PC-3 (cell line): ENCODE results near the gene CAPN13. TPM values are rescaled to one million over a fixed set of nuclear protein-coding genes. Genes with fewer than 3 reads are reported as not detected.

Experiments used
- ATAC-seq: fragments of 200-7000 bp; cut with Tn5 transposase; 2 replicates; pipeline ENCODE4 v1.9.1; 2020; ENCODE audit warnings: mild to moderate bottlenecking, moderate library complexity
- BruUV-seq: library from RNA; stranded (reverse); fragments of 400-500 nt; replicated peaks from 2 replicates; lab custom pipeline; 2021; lab: Mats Ljungman, UMichigan
- CTCF ChIA-PET: fragments of 300-600 bp; sonication (Branson Sonifier 250); formaldehyde crosslinking; loops from one replicate; lab custom pipeline; 2022; ENCODE audit warnings: antibody characterized with exemption; lab: Charles Lee
- POLR2A ChIA-PET: fragments of 300-600 bp; sonication (Branson Sonifier 250); formaldehyde crosslinking; loops from one replicate; lab custom pipeline; 2022; ENCODE audit warnings: antibody characterized with exemption; ENCODE audit not compliant: unreplicated experiment; lab: Charles Lee
- DNase-seq: peaks from one replicate; pipeline ENCODE4 v3.0.0-alpha.2; 2015
- H2AFZ ChIP-seq: fragments of 300-600 bp; sonication (generic); 2 replicates; pipeline ENCODE4 v1.6.0; 2016; ENCODE audit warnings: antibody characterized with exemption, low read length
- H3F3A ChIP-seq: fragments of 300-600 bp; sonication (generic); one replicate; pipeline ENCODE4 v1.6.0; 2017; ENCODE audit warnings: antibody characterized with exemption, low read length, control low read depth, mild to moderate bottlenecking; ENCODE audit not compliant: unreplicated experiment
- H3K27ac ChIP-seq: fragments of 300-600 bp; sonication (generic); 2 replicates; pipeline ENCODE4 v1.5.1; 2016; ENCODE audit warnings: mild to moderate bottlenecking, low read length
- H3K27me3 ChIP-seq: fragments of 300-600 bp; sonication (generic); 2 replicates; pipeline ENCODE4 v1.6.1; 2016; ENCODE audit warnings: low read length, mixed read lengths
- H3K36me3 ChIP-seq: fragments of 300-600 bp; sonication (generic); 2 replicates; pipeline ENCODE4 v1.6.1; 2016; ENCODE audit warnings: low read depth, mixed run types, low read length, mixed read lengths
- H3K4me1 ChIP-seq: fragments of 300-600 bp; sonication (generic); 2 replicates; pipeline ENCODE4 v1.5.1; 2016; ENCODE audit warnings: low read length; ENCODE audit not compliant: insufficient read depth
- H3K4me2 ChIP-seq: fragments of 300-600 bp; sonication (generic); 2 replicates; pipeline ENCODE4 v1.6.0; 2016; ENCODE audit warnings: low read length
- H3K4me3 ChIP-seq: fragments of 300-600 bp; sonication (generic); 2 replicates; pipeline ENCODE4 v1.5.1; 2016; ENCODE audit warnings: mild to moderate bottlenecking, low read length, mixed read lengths
- H3K79me2 ChIP-seq: fragments of 300-600 bp; sonication (generic); 2 replicates; pipeline ENCODE4 v1.6.1; 2017; ENCODE audit warnings: low read length, mixed read lengths
- H3K9ac ChIP-seq: fragments of 300-600 bp; sonication (generic); 2 replicates; pipeline ENCODE4 v1.6.0; 2016; ENCODE audit warnings: mild to moderate bottlenecking, low read length
- H3K9me2 ChIP-seq: fragments of 300-600 bp; sonication (generic); replicated peaks from 2 replicates; pipeline ENCODE4 v1.6.1; 2016; ENCODE audit warnings: mixed run types, low read length, mixed read lengths
- H3K9me3 ChIP-seq: fragments of 300-600 bp; sonication (generic); 2 replicates; pipeline ENCODE4 v1.6.1; 2016; ENCODE audit warnings: low read length, mixed read lengths
- H4K20me1 ChIP-seq: fragments of 300-600 bp; sonication (generic); 2 replicates; pipeline ENCODE4 v1.6.1; 2016; ENCODE audit warnings: low read length, mixed read lengths
- CTCF ChIP-seq: fragments of 300-600 bp; sonication (generic); conservative IDR thresholded peaks from 2 replicates; pipeline ENCODE4 v1.5.1; 2017; ENCODE audit warnings: antibody characterized with exemption, low read depth, mild to moderate bottlenecking, low read length
- EZH2 ChIP-seq: fragments of 300-600 bp; sonication (generic); IDR thresholded peaks from one replicate; pipeline ENCODE4 v1.6.1; 2017; ENCODE audit warnings: antibody characterized with exemption, mild to moderate bottlenecking, low read length; ENCODE audit not compliant: unreplicated experiment
- EZH2phosphoT487 ChIP-seq: fragments of 300-600 bp; sonication (generic); IDR thresholded peaks from 2 replicates; pipeline ENCODE4 v1.6.1; 2018; ENCODE audit warnings: mild to moderate bottlenecking, antibody characterized with exemption, low read length, borderline replicate concordance
- intact Hi-C: fragments of 100-400 bp; cut with micrococcal nuclease; formaldehyde crosslinking; loops from 2 replicates; pipeline ENCODE4 v1.9.0; 2023
- total RNA-seq: library from RNA; depleted of rRNA; stranded (reverse); fragments of >200 nt; gene quantifications from 2 replicates; pipeline ENCODE4 v1.2.3, GENCODE V29; 2014

Gene CAPN13
- total RNA-seq, 1 experiment from 2014 or later: 0.44 TPM

GRCh38 chr2:30683236-30683956 is 123.8 kb downstream of the CAPN13 start:
- ATAC-seq (no peak), DNase-seq (no peak)
- Histone ChIP-seq H3K27ac (no peak overlapping the region), H3K36me3 (no peaks in the 10 kb centered on the region), H3K9me2 (no peaks in the 10 kb centered on the region), H4K20me1 (no peaks in the 10 kb centered on the region), H3K9ac (no peak overlapping the region), H3K4me1 (no peaks in the 10 kb centered on the region), H2AFZ (no peak overlapping the region), H3K79me2 (no peaks in the 10 kb centered on the region), H3K9me3 (no peaks in the 10 kb centered on the region), H3K4me3 (no peak overlapping the region), H3K4me2 (no peak overlapping the region), H3K27me3 (no peaks in the 10 kb centered on the region), H3F3A (no peaks in the 10 kb centered on the region)
- ChIA-PET CTCF (no interaction called here), POLR2A (no interaction called here)
- TF ChIP-seq EZH2phosphoT487 (no peak), CTCF (no peak), EZH2 (no peak)
- intact Hi-C loops: no loop called here
- no TSS peak for BruUV-seq

- Histone ChIP-seq H3K4me1 (no peaks in the 10 kb centered on the region), H3K9me3 (no peaks in the 10 kb centered on the region), H3K27me3 (no peaks in the 10 kb centered on the region), H3K4me2 (no peak overlapping the region), H3K9ac (no peak overlapping the region), H3K4me3 (no peak overlapping the region), H3K27ac (no peak overlapping the region), H3K36me3 (no peaks in the 10 kb centered on the region), H3F3A (no peaks in the 10 kb centered on the region), H4K20me1 (no peaks in the 10 kb centered on the region), H3K79me2 (no peaks in the 10 kb centered on the region), H2AFZ (no peak overlapping the region), H3K9me2 (no peaks in the 10 kb centered on the region)
- ATAC-seq (no peak), DNase-seq (no peak)
- ChIA-PET CTCF (no interaction called here), POLR2A (no interaction called here)
- BruUV-seq: no TSS peak
- intact Hi-C loops: no loop called here
- no peak for TF ChIP-seq CTCF
- no peak for TF ChIP-seq EZH2phosphoT487
- TF ChIP-seq EZH2: no peak
These were observed 126.2 kb downstream of the CAPN13 start for GRCh38 chr2:30681022-30681421.

- H3K9ac ChIP-seq: no peak overlapping the region
- no peaks in the 10 kb centered on the region for H3K9me2 ChIP-seq
- intact Hi-C loops: no loop called here
- POLR2A ChIA-PET: no interaction called here
- H3F3A ChIP-seq: no peaks in the 10 kb centered on the region
- no peaks in the 10 kb centered on the region for H3K79me2 ChIP-seq
- no peaks in the 10 kb centered on the region for H3K36me3 ChIP-seq
- DNase-seq (no peak), ATAC-seq (no peak)
- H3K4me1 ChIP-seq: no peaks in the 10 kb centered on the region
- H3K4me3 ChIP-seq: no peak overlapping the region
- no peak for TF ChIP-seq EZH2phosphoT487
- TF ChIP-seq CTCF: no peak
- CTCF ChIA-PET: no interaction called here
- no peak overlapping the region for H3K4me2 ChIP-seq
- no TSS peak for BruUV-seq
- no peak overlapping the region for H3K27ac ChIP-seq
- no peak overlapping the region for H2AFZ ChIP-seq
- no peaks in the 10 kb centered on the region for H4K20me1 ChIP-seq
- H3K27me3 ChIP-seq: no peaks in the 10 kb centered on the region
- no peaks in the 10 kb centered on the region for H3K9me3 ChIP-seq
These were observed 127.1 kb downstream of the CAPN13 start for GRCh38 chr2:30680121-30680520.
